Hepatocyte (in vitro differentiated cells): Measurements from ENCODE around the gene DNAH9. TPM values are rescaled to one million over a fixed set of nuclear protein-coding genes. Genes with fewer than 3 reads are reported as not detected.

Experiments
- DNase-seq: peaks from one replicate; pipeline ENCODE4 v3.0.0-alpha.2; 2016; ENCODE audit warnings: low spot score
- H2AFZ ChIP-seq: fragments of 200-600 bp; sonication (generic); 2 replicates; pipeline ENCODE4 v1.6.0; 2016; ENCODE audit warnings: antibody characterized with exemption, mild to moderate bottlenecking
- H3K27ac ChIP-seq: fragments of 200-600 bp; sonication (generic); 2 replicates; pipeline ENCODE4 v1.5.1; 2016; ENCODE audit warnings: mild to moderate bottlenecking
- H3K27me3 ChIP-seq: fragments of 200-600 bp; sonication (generic); 2 replicates; pipeline ENCODE4 v1.6.1; 2016
- H3K36me3 ChIP-seq: fragments of 200-600 bp; sonication (generic); replicated peaks from 2 replicates; pipeline ENCODE4 v1.5.1; 2016; ENCODE audit warnings: low read depth; ENCODE audit not compliant: insufficient read depth
- H3K4me1 ChIP-seq: fragments of 200-600 bp; sonication (generic); 2 replicates; pipeline ENCODE4 v1.5.1; 2016; ENCODE audit warnings: mild to moderate bottlenecking, moderate library complexity; ENCODE audit not compliant: insufficient read depth
- H3K4me2 ChIP-seq: fragments of 200-600 bp; sonication (generic); 2 replicates; pipeline ENCODE4 v1.6.0; 2016
- H3K4me3 ChIP-seq: fragments of 200-600 bp; sonication (generic); 2 replicates; pipeline ENCODE4 v1.5.1; 2016; ENCODE audit warnings: mild to moderate bottlenecking
- H3K79me2 ChIP-seq: fragments of 200-600 bp; sonication (generic); 2 replicates; pipeline ENCODE4 v1.6.0; 2017; ENCODE audit warnings: mild to moderate bottlenecking
- H3K9me2 ChIP-seq: fragments of 200-600 bp; sonication (generic); replicated peaks from 2 replicates; pipeline ENCODE4 v1.6.0; 2017; ENCODE audit warnings: mild to moderate bottlenecking; ENCODE audit not compliant: insufficient read depth
- H3K9me3 ChIP-seq: fragments of 200-600 bp; sonication (generic); 2 replicates; pipeline ENCODE4 v1.5.1; 2016; ENCODE audit warnings: low read depth, mild to moderate bottlenecking
- H4K20me1 ChIP-seq: fragments of 200-600 bp; sonication (generic); 2 replicates; pipeline ENCODE4 v1.6.0; 2016; ENCODE audit warnings: mild to moderate bottlenecking; ENCODE audit not compliant: insufficient read depth, poor library complexity, severe bottlenecking
- CTCF ChIP-seq: fragments of 200-600 bp; sonication (generic); IDR thresholded peaks from 2 replicates; pipeline ENCODE4 v1.5.1; 2016; ENCODE audit warnings: antibody characterized with exemption, mild to moderate bottlenecking; ENCODE audit not compliant: poor library complexity
- EZH2 ChIP-seq: fragments of 200-600 bp; sonication (generic); IDR thresholded peaks from 2 replicates; pipeline ENCODE4 v1.6.1; 2016; ENCODE audit warnings: antibody characterized with exemption, mild to moderate bottlenecking, borderline replicate concordance
- EZH2phosphoT487 ChIP-seq: fragments of 200-600 bp; sonication (generic); IDR thresholded peaks from one replicate; pipeline ENCODE4 v1.6.1; 2018; ENCODE audit warnings: antibody characterized with exemption, mild to moderate bottlenecking, low read depth, moderate library complexity; ENCODE audit not compliant: unreplicated experiment, severe bottlenecking
- WGBS: methylation state at CpG from one replicate; pipeline ENCODE4 v1.1.6; 2016; ENCODE audit warnings: low lambda C conversion rate; ENCODE audit errors: missing lambda C conversion rate; 5-methylcytosine and 5-hydroxymethylcytosine counted together
- polyA plus RNA-seq: library from polyadenylated mRNA; unstranded; fragments of >200 nt; fragmentation: Nextera tagmentation; extraction: Ambion mirVana; gene quantifications from 2 replicates; pipeline ENCODE4 v1.2.1, GENCODE V29; 2016
- total RNA-seq: library from RNA; depleted of rRNA; stranded (reverse); fragments of >200 nt; gene quantifications from 2 replicates; pipeline ENCODE4 v1.2.3, GENCODE V29; 2014

Gene DNAH9
- total and polyA plus RNA-seq, 2 experiments from 2014 or later: 1.2 to 2.7 TPM

DNA sequence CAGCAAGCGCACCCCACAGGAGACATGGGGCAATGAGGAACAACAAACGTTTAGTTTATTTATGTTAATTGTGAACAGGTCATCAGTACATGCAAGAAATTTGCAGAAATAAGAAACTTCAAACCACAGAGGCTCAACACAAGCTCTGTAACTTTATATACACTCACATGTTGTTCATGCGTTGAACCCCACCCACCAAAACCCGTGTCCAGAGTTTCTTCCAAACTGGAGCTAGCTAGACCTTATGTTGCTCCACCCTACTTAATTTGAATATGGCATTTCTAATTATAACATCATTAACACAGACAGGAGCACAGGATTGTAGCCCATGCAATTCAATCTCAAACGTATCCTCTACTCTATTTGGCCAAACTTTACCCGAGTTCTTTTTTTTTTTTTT, 206.9 kb downstream of the DNAH9 start:
- H3K9me3 ChIP-seq: no peaks in the 10 kb centered on the region
- no peak for TF ChIP-seq EZH2
- no peak for TF ChIP-seq EZH2phosphoT487
- no peak for TF ChIP-seq CTCF

DNA sequence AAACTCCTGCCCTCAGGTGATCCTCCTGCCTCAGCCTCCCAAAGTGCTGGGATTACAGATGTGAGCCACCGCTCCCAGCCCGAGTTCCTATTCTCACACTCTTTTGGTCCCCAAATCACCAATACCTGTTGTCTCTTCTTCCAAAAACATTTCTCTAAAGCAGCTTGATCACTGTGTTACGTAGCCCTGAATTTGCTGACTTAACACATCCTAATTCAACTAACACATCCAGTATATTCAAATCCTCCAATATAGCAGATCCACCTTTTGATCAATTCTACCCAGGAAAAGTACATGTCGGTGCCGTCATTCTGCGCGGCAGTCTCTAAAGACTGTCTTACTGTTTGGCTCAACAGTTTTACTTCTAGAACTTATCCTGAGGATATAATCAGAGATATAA, 207.7 kb downstream of the DNAH9 start:
- Histone ChIP-seq H3K4me3 (no peak overlapping the region), H3K36me3 (no peaks in the 10 kb centered on the region), H3K9me3 (no peaks in the 10 kb centered on the region), H3K27me3 (no peaks in the 10 kb centered on the region), H4K20me1 (no peaks in the 10 kb centered on the region), H3K4me1 (no peaks in the 10 kb centered on the region), H3K27ac (no peak overlapping the region), H3K4me2 (no peak overlapping the region), H3K79me2 (no peaks in the 10 kb centered on the region), H3K9me2 (no peaks in the 10 kb centered on the region), H2AFZ (no peak overlapping the region)
- DNase-seq: no peak
- no peak for TF ChIP-seq CTCF
- no peak for TF ChIP-seq EZH2phosphoT487
- TF ChIP-seq EZH2: no peak
- WGBS: 95% methylated on average over 7 of the region's 7 CpGs

More for the DNA sequence above, 206.9 kb downstream of the DNAH9 start:
- H3K27ac ChIP-seq: no peak overlapping the region
- DNase-seq: no peak
- no peaks in the 10 kb centered on the region for H3K9me2 ChIP-seq
- WGBS: 87% methylated on average over 6 of the region's 6 CpGs
- no peaks in the 10 kb centered on the region for H3K79me2 ChIP-seq
- no peaks in the 10 kb centered on the region for H4K20me1 ChIP-seq
- H3K36me3 ChIP-seq: no peaks in the 10 kb centered on the region
- no peak overlapping the region for H2AFZ ChIP-seq
- no peaks in the 10 kb centered on the region for H3K27me3 ChIP-seq
- H3K4me2 ChIP-seq: no peak overlapping the region
- no peak overlapping the region for H3K4me3 ChIP-seq
- no peaks in the 10 kb centered on the region for H3K4me1 ChIP-seq

GRCh38 chr17:11807606-11808005, 209.3 kb downstream of the DNAH9 start:
- no peaks in the 10 kb centered on the region for H4K20me1 ChIP-seq
- H3K4me3 ChIP-seq: no peak overlapping the region
- no peak overlapping the region for H3K27ac ChIP-seq
- no peaks in the 10 kb centered on the region for H3K36me3 ChIP-seq
- H3K79me2 ChIP-seq: no peaks in the 10 kb centered on the region
- H3K4me2 ChIP-seq: no peak overlapping the region
- DNase-seq: no peak
- H3K4me1 ChIP-seq: no peaks in the 10 kb centered on the region
- no peak for TF ChIP-seq EZH2phosphoT487
- no peak for TF ChIP-seq EZH2
- TF ChIP-seq CTCF: no peak
- H2AFZ ChIP-seq: no peak overlapping the region
- no peaks in the 10 kb centered on the region for H3K27me3 ChIP-seq
- H3K9me2 ChIP-seq: no peaks in the 10 kb centered on the region
- H3K9me3 ChIP-seq: no peaks in the 10 kb centered on the region
- 43% methylated on average over 7 of the region's 7 CpGs for WGBS

DNA sequence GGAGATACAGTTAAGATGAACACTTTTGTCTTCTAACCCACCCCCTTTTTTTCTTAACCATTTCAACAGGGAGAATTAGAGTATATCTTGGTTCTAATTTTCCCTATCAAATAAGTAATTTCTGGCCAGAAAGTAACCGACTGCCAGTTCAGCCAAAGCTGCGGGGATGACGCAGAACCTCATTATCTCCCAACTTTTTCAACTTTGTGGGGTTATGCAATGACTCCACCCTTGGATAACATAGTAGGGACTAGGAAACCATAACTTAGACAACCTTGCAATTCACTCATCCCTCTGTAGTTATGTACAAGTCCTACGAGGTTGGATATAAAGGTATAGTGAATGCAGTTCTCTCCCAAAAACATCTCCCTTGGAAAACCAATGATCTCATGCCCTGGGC, 215.0 kb downstream of the DNAH9 start:
- Histone ChIP-seq H3K27ac (no peak overlapping the region), H3K4me3 (no peak overlapping the region), H3K9me2 (no peaks in the 10 kb centered on the region), H4K20me1 (no peaks in the 10 kb centered on the region), H2AFZ (no peak overlapping the region), H3K4me2 (no peak overlapping the region), H3K4me1 (no peaks in the 10 kb centered on the region), H3K36me3 (no peaks in the 10 kb centered on the region), H3K79me2 (no peaks in the 10 kb centered on the region), H3K27me3 (no peaks in the 10 kb centered on the region), H3K9me3 (no peaks in the 10 kb centered on the region)
- 92% methylated on average over 4 of the region's 4 CpGs for WGBS
- no peak for TF ChIP-seq CTCF
- no peak for TF ChIP-seq EZH2phosphoT487
- no peak for DNase-seq
